CD14-positive monocyte (primary cell): ENCODE results near the gene SLC38A9. TPM values are rescaled to one million over a fixed set of nuclear protein-coding genes. Genes with fewer than 3 reads are reported as not detected.
A peak's percentile ranks its signal among the peaks of the same experiment; 100 is the strongest.

ENCODE experiments used
- DNase-seq, 3 donors: peaks; one replicate each; pipeline ENCODE4 v3.0.0-alpha.2; 2011 to 2022
- H2AFZ ChIP-seq: 2 replicates; pipeline ENCODE4 v1.6.0; 2012; ENCODE audit warnings: mild to moderate bottlenecking, low read depth, low read length, inconsistent platforms; ENCODE audit not compliant: insufficient read depth, poor library complexity, severe bottlenecking
- H3K27ac ChIP-seq, 2 donors: 1 replicate in 1 of 2; 2 replicates in 1 of 2; pipeline ENCODE4 v1.5.1; 2012 to 2013; ENCODE audit warnings: low read length in 2 of 2, control low read depth in 1 of 2, inconsistent platforms in 1 of 2, low read depth in 1 of 2, mild to moderate bottlenecking in 1 of 2
- H3K27me3 ChIP-seq, 2 donors: one replicate each; pipeline versions ENCODE4 v1.6.0 to v1.6.1; 2011 to 2013; ENCODE audit warnings: low read length in 2 of 2; ENCODE audit not compliant: control insufficient read depth in 2 of 2, insufficient read depth in 2 of 2
- H3K36me3 ChIP-seq, 2 donors: replicated peaks in 1 of 2; 1 replicate in 1 of 2; 2 replicates in 1 of 2; pipeline versions ENCODE4 v1.5.1 to v1.6.1; 2012 to 2013; ENCODE audit warnings: low read length in 2 of 2, control low read depth in 1 of 2, inconsistent platforms in 1 of 2, mild to moderate bottlenecking in 1 of 2; ENCODE audit not compliant: insufficient read depth in 2 of 2, control insufficient read depth in 1 of 2
- H3K4me1 ChIP-seq, 2 donors: 1 replicate in 1 of 2; 2 replicates in 1 of 2; pipeline versions ENCODE4 v1.5.1 to v1.6.1; 2012 to 2013; ENCODE audit warnings: low read length in 2 of 2, control low read depth in 1 of 2, inconsistent platforms in 1 of 2, mild to moderate bottlenecking in 1 of 2, moderate library complexity in 1 of 2; ENCODE audit not compliant: insufficient read depth in 2 of 2, control insufficient read depth in 1 of 2
- H3K4me2 ChIP-seq: replicated peaks from 2 replicates; pipeline ENCODE3; 2012; ENCODE audit warnings: low read length, moderate library complexity, mild to moderate bottlenecking; ENCODE audit not compliant: poor library complexity, severe bottlenecking; ENCODE audit errors: extremely low read depth
- H3K4me3 ChIP-seq, 3 experiments: fragments of 200-600 bp in 1 of 3; sonication (generic) in 1 of 3; replicated peaks in 1 of 3; 1 replicate in 2 of 3; 2 replicates in 1 of 3; pipeline ENCODE4 v1.5.1; 2011 to 2013; ENCODE audit warnings: low read length in 3 of 3, mild to moderate bottlenecking in 3 of 3, control low read depth in 2 of 3, low read depth in 2 of 3, inconsistent platforms in 1 of 3, moderate library complexity in 1 of 3
- H3K79me2 ChIP-seq: 2 replicates; pipeline ENCODE4 v1.6.0; 2012; ENCODE audit warnings: mild to moderate bottlenecking, control low read depth, inconsistent platforms, low read length, moderate library complexity; ENCODE audit not compliant: insufficient read depth
- H3K9ac ChIP-seq: 2 replicates; pipeline ENCODE4 v1.6.0; 2017; ENCODE audit warnings: low read length, mild to moderate bottlenecking; ENCODE audit not compliant: insufficient read depth, poor library complexity, severe bottlenecking
- H3K9me3 ChIP-seq, 2 donors: replicated peaks in 1 of 2; 1 replicate in 1 of 2; 2 replicates in 1 of 2; pipeline versions ENCODE4 v1.5.1 to v1.6.1; 2012 to 2013; ENCODE audit warnings: low read length in 2 of 2, control low read depth in 1 of 2; ENCODE audit not compliant: control insufficient read depth in 1 of 2, insufficient read depth in 1 of 2
- H4K20me1 ChIP-seq: 2 replicates; pipeline ENCODE4 v1.6.0; 2012; ENCODE audit warnings: mild to moderate bottlenecking, low read length, control low read depth, moderate library complexity; ENCODE audit not compliant: insufficient read depth
- H3K27ac Mint-ChIP-seq, 7 donors: one replicate each; pipeline ENCODE4 v1.8.0; 2020; ENCODE audit warnings: mild to moderate bottlenecking in 7 of 7, mixed read lengths in 7 of 7, moderate library complexity in 6 of 7, inconsistent platforms in 2 of 7
- H3K27me3 Mint-ChIP-seq, 3 donors: one replicate each; pipeline ENCODE4 v1.8.0; 2021 to 2022; ENCODE audit warnings: low read depth in 3 of 3, mild to moderate bottlenecking in 3 of 3, mixed read lengths in 3 of 3, moderate library complexity in 3 of 3, inconsistent platforms in 1 of 3
- H3K36me3 Mint-ChIP-seq, 2 donors: one replicate each; pipeline ENCODE4 v1.8.0; 2020; ENCODE audit warnings: mixed read lengths in 2 of 2, inconsistent platforms in 1 of 2, mild to moderate bottlenecking in 1 of 2
- H3K4me1 Mint-ChIP-seq: one replicate; pipeline ENCODE4 v1.8.0; 2020; ENCODE audit warnings: mild to moderate bottlenecking, mixed read lengths
- H3K4me3 Mint-ChIP-seq, 2 donors: one replicate each; pipeline ENCODE4 v1.8.0; 2020; ENCODE audit warnings: mild to moderate bottlenecking in 2 of 2, mixed read lengths in 2 of 2, moderate library complexity in 1 of 2
- H3K9me3 Mint-ChIP-seq, 7 donors: one replicate each; pipeline ENCODE4 v1.8.0; 2020 to 2022; ENCODE audit warnings: mixed read lengths in 7 of 7, mild to moderate bottlenecking in 6 of 7, moderate library complexity in 6 of 7, inconsistent platforms in 2 of 7
- CTCF ChIP-seq: fragments of 200-600 bp; IDR thresholded peaks from one replicate; pipeline ENCODE4 v1.8.0; 2022; ENCODE audit warnings: antibody characterized with exemption, mild to moderate bottlenecking
- WGBS: methylation state at CpG from one replicate; pipeline ENCODE4 v1.1.5; 2013; ENCODE audit warnings: missing lambda C conversion rate; ENCODE audit not compliant: insufficient coverage; 5-methylcytosine and 5-hydroxymethylcytosine counted together
- intact Hi-C, 2 donors: fragments of 100-400 bp; cut with micrococcal nuclease; formaldehyde crosslinking; loops; one replicate each; pipeline versions ENCODE4 v1.15.0 to v1.15.1; 2023
- polyA plus RNA-seq, 3 donors: library from polyadenylated mRNA; depleted of rRNA in 1 of 3; unstranded in 2 of 3; stranded (reverse) in 1 of 3; fragments of 300-500 nt in 2 of 3; fragments of >200 nt in 1 of 3; fragmentation: Illumina TruSeq in 2 of 3; gene quantifications; 1 replicate in 2 of 3; 2 replicates in 1 of 3; pipeline ENCODE4 v1.2.3, GENCODE V29; 2012 to 2021

SLC38A9 gene
- polyA plus RNA-seq, 3 donors = 10.7 to 15.2 (median 14.1) TPM

- Histone ChIP-seq H4K20me1 (no peaks in the 10 kb centered on the region), H3K9me3 (no peaks in the 10 kb centered on the region), H3K9ac (no peak overlapping the region), H3K27me3 (no peaks in the 10 kb centered on the region), H3K4me3 (no peak overlapping the region), H3K79me2 (no peaks in the 10 kb centered on the region), H3K4me1 (no peaks in the 10 kb centered on the region), H3K4me2 (no peak overlapping the region), H3K36me3 (peaks cover 24 to 46% of the 10 kb centered on the region in 2 donors), H3K27ac (no peak overlapping the region), H2AFZ (no peak overlapping the region)
- intact Hi-C loops = no loop called here
- Mint-ChIP-seq H3K4me1 (no peaks in the 10 kb centered on the region), H3K9me3 (peaks cover 0 to 2% (median 0%) of the 10 kb centered on the region in 7 donors), H3K4me3 (no peak overlapping the region), H3K36me3 (peaks cover 30 to 54% of the 10 kb centered on the region in 2 donors), H3K27me3 (no peaks in the 10 kb centered on the region), H3K27ac (peak overlapping the region in 2 of 7 donors; percentile 32 to 61)
- TF ChIP-seq CTCF = no peak
- DNase-seq = no peak
Observed at GRCh38 chr5:55668356-55668755, 43.8 kb downstream of the SLC38A9 start.

- 100% methylated on average over 2 of the region's 3 CpGs for WGBS
- H3K27ac Mint-ChIP-seq = no peak overlapping the region
- no peaks in the 10 kb centered on the region for H4K20me1 ChIP-seq
- H3K4me3 ChIP-seq = no peak overlapping the region
- H3K27me3 Mint-ChIP-seq = no peaks in the 10 kb centered on the region
- peaks cover 28 to 50% of the 10 kb centered on the region in 2 donors for H3K36me3 ChIP-seq
- H3K27ac ChIP-seq = no peak overlapping the region
- no peaks in the 10 kb centered on the region for H3K4me1 Mint-ChIP-seq
- no peaks in the 10 kb centered on the region for H3K9me3 ChIP-seq
- no peak overlapping the region for H3K4me2 ChIP-seq
- no peaks in the 10 kb centered on the region for H3K27me3 ChIP-seq
- no peak for TF ChIP-seq CTCF
- no peak for DNase-seq
- intact Hi-C loops = no loop called here
- H3K9me3 Mint-ChIP-seq = peaks cover 0 to 2% (median 0%) of the 10 kb centered on the region in 7 donors
- H3K9ac ChIP-seq = no peak overlapping the region
- H3K4me3 Mint-ChIP-seq = no peak overlapping the region
- H3K36me3 Mint-ChIP-seq = peaks cover 26 to 59% of the 10 kb centered on the region in 2 donors
- no peak overlapping the region for H2AFZ ChIP-seq
- no peaks in the 10 kb centered on the region for H3K79me2 ChIP-seq
- no peaks in the 10 kb centered on the region for H3K4me1 ChIP-seq
Observed at GRCh38 chr5:55667938-55668337, 44.2 kb downstream of the SLC38A9 start.
